IMR-90 (cell line): Measurements from ENCODE around the gene LRRC37A. TPM values are rescaled to one million over a fixed set of nuclear protein-coding genes. Genes with fewer than 3 reads are reported as not detected.
"Not testable (repeated sequence)": the region's sequence is repeated elsewhere in the genome, so short reads cannot be mapped to it uniquely, and the experiment has no call there.

Experiments used
- ATAC-seq: fragments of 200-7000 bp; cut with Tn5 transposase; 2 replicates; pipeline ENCODE4 v1.9.1; 2020; ENCODE audit warnings: low read depth, mild to moderate bottlenecking, moderate library complexity
- BruUV-seq: library from RNA; stranded (reverse); fragments of 400-500 nt; replicated peaks from 2 replicates; lab custom pipeline; 2021; lab: Mats Ljungman, UMichigan
- CTCF ChIA-PET: fragments of 300-600 bp; formaldehyde crosslinking; extraction: SDS; loops from one replicate; lab custom pipeline; 2021; ENCODE audit warnings: antibody characterized with exemption; lab: Yijun Ruan, JAX
- POLR2A ChIA-PET: fragments of 300-600 bp; sonication (Branson Sonifier 250); formaldehyde crosslinking; loops from one replicate; lab custom pipeline; 2022; ENCODE audit warnings: antibody characterized with exemption; ENCODE audit not compliant: unreplicated experiment; lab: Charles Lee
- DNase-seq: peaks from one replicate; pipeline ENCODE4 v3.0.0; 2013
- H2AFZ ChIP-seq: replicated peaks from 2 replicates; pipeline ENCODE3; 2013; ENCODE audit warnings: low read length, mild to moderate bottlenecking; ENCODE audit not compliant: poor library complexity
- H2AK5ac ChIP-seq: 2 replicates; pipeline ENCODE4 v1.6.1; 2013; ENCODE audit warnings: low read depth, low read length, inconsistent platforms
- H2AK9ac ChIP-seq: replicated peaks from 2 replicates; pipeline ENCODE3; 2013; ENCODE audit warnings: mild to moderate bottlenecking, low read depth, low read length, moderate library complexity; ENCODE audit not compliant: poor library complexity
- H2BK120ac ChIP-seq: 2 replicates; pipeline ENCODE4 v1.6.1; 2013; ENCODE audit warnings: low read depth, low read length, inconsistent platforms
- H2BK15ac ChIP-seq: 3 replicates; pipeline ENCODE4 v1.6.1; 2013; ENCODE audit warnings: low read depth, low read length, inconsistent platforms
- H2BK20ac ChIP-seq: 2 replicates; pipeline ENCODE4 v1.6.1; 2013; ENCODE audit warnings: low read depth, mild to moderate bottlenecking, inconsistent platforms, low read length, moderate library complexity
- H2BK5ac ChIP-seq: 2 replicates; pipeline ENCODE4 v1.6.1; 2013; ENCODE audit warnings: mild to moderate bottlenecking, low read depth, low read length, inconsistent platforms; ENCODE audit not compliant: poor library complexity, severe bottlenecking
- H3K14ac ChIP-seq: replicated peaks from 2 replicates; pipeline ENCODE4 v1.6.1; 2013; ENCODE audit warnings: low read depth, low read length, inconsistent platforms
- H3K18ac ChIP-seq: 2 replicates; pipeline ENCODE4 v1.6.1; 2013; ENCODE audit warnings: low read depth, low read length, control low read depth
- H3K23ac ChIP-seq: 2 replicates; pipeline ENCODE4 v1.6.1; 2013; ENCODE audit warnings: low read depth, low read length, inconsistent platforms
- H3K27ac ChIP-seq: 2 replicates; pipeline ENCODE4 v1.5.1; 2013; ENCODE audit warnings: mild to moderate bottlenecking, control low read depth, low read length; ENCODE audit not compliant: insufficient read depth
- H3K27me3 ChIP-seq: 2 replicates; pipeline ENCODE4 v1.6.1; 2013; ENCODE audit warnings: low read length; ENCODE audit not compliant: control insufficient read depth, insufficient read depth
- H3K36me3 ChIP-seq: 2 replicates; pipeline ENCODE4 v1.6.1; 2013; ENCODE audit warnings: low read length, mixed read lengths; ENCODE audit not compliant: control insufficient read depth, insufficient read depth
- H3K4ac ChIP-seq: 2 replicates; pipeline ENCODE4 v1.6.1; 2013; ENCODE audit warnings: low read depth, low read length, inconsistent platforms
- H3K4me1 ChIP-seq: 2 replicates; pipeline ENCODE4 v1.6.1; 2013; ENCODE audit warnings: low read length, mixed read lengths; ENCODE audit not compliant: control insufficient read depth, insufficient read depth
- H3K4me2 ChIP-seq: 2 replicates; pipeline ENCODE4 v1.6.1; 2013; ENCODE audit warnings: low read depth, mild to moderate bottlenecking, control low read depth, low read length, moderate library complexity
- H3K4me3 ChIP-seq: 2 replicates; pipeline ENCODE4 v1.5.1; 2013; ENCODE audit warnings: low read depth, mild to moderate bottlenecking, control low read depth, low read length, moderate library complexity; ENCODE audit not compliant: insufficient read depth
- H3K56ac ChIP-seq: 2 replicates; pipeline ENCODE4 v1.6.1; 2013; ENCODE audit warnings: low read length, inconsistent platforms; ENCODE audit not compliant: insufficient read depth; ENCODE audit errors: extremely low read depth
- H3K79me1 ChIP-seq, 2 experiments: 2 replicates each; pipeline ENCODE4 v1.6.1; 2013; ENCODE audit warnings: low read length in 2 of 2, inconsistent platforms in 1 of 2, low read depth in 1 of 2
- H3K9ac ChIP-seq: 2 replicates; pipeline ENCODE4 v1.6.1; 2013; ENCODE audit warnings: low read depth, low read length, control low read depth
- H3K9me1 ChIP-seq: 2 replicates; pipeline ENCODE4 v1.6.1; 2013; ENCODE audit warnings: low read length, inconsistent platforms; ENCODE audit not compliant: insufficient read depth
- H3K9me3 ChIP-seq: 2 replicates; pipeline ENCODE4 v1.6.1; 2013; ENCODE audit warnings: low read length; ENCODE audit not compliant: control insufficient read depth, insufficient read depth
- H4K20me1 ChIP-seq: 2 replicates; pipeline ENCODE4 v1.6.1; 2013; ENCODE audit warnings: low read length, inconsistent platforms; ENCODE audit not compliant: insufficient read depth
- H4K5ac ChIP-seq: 2 replicates; pipeline ENCODE4 v1.6.1; 2013; ENCODE audit warnings: mild to moderate bottlenecking, low read depth, low read length, control low read depth
- H4K8ac ChIP-seq, 2 experiments: 2 replicates each; pipeline ENCODE4 v1.6.1; 2013; ENCODE audit warnings: low read depth in 2 of 2, low read length in 2 of 2, control low read depth in 1 of 2, inconsistent platforms in 1 of 2
- H4K91ac ChIP-seq: 2 replicates; pipeline ENCODE4 v1.6.1; 2013; ENCODE audit warnings: low read depth, low read length, inconsistent platforms; ENCODE audit not compliant: insufficient read depth
- CTCF ChIP-seq: conservative IDR thresholded peaks from 2 replicates; pipeline ENCODE4 v1.5.1; 2012; ENCODE audit warnings: mild to moderate bottlenecking, low read depth, low read length, improper control_type of control experiment
- FOS ChIP-seq: fragments of 150-350 bp; IDR thresholded peaks from 2 replicates; pipeline ENCODE4 v1.6.1; 2016; ENCODE audit warnings: low read depth, low read length
- RAD21 ChIP-seq: IDR thresholded peaks from 2 replicates; pipeline ENCODE4 v1.6.1; 2012; ENCODE audit warnings: low read length, improper control_type of control experiment
- SMC3 ChIP-seq: fragments of 150-350 bp; IDR thresholded peaks from 2 replicates; pipeline ENCODE4 v1.6.1; 2016; ENCODE audit warnings: low read depth, mild to moderate bottlenecking, antibody characterized with exemption, low read length, moderate library complexity
- USF2 ChIP-seq: fragments of 150-350 bp; IDR thresholded peaks from 2 replicates; pipeline ENCODE4 v1.6.1; 2017; ENCODE audit warnings: mild to moderate bottlenecking, antibody characterized with exemption, low read length, low read depth
- WGBS, 2 experiments: methylation state at CpG; one replicate each; pipeline versions ENCODE4 v1.1.5 to v1.1.7; 2013; ENCODE audit warnings: missing lambda C conversion rate in 2 of 2; ENCODE audit not compliant: insufficient read length in 1 of 2; ENCODE audit errors: extremely low coverage in 2 of 2; 5-methylcytosine and 5-hydroxymethylcytosine counted together
- dilution Hi-C: fragments of 300-500 bp; cut with HindIII; formaldehyde crosslinking; loops from one replicate; pipeline ENCODE4 v1.14.3; 2018; ENCODE audit warnings: low sequenced_read_pairs; ENCODE audit not compliant: unreplicated experiment
- in situ Hi-C: fragments of 300-500 bp; cut with MboI; formaldehyde crosslinking; loops from 3 replicates; pipeline ENCODE4 v1.14.3; 2019; ENCODE audit warnings: low sequenced_read_pairs, inconsistent platforms, mixed read lengths
- intact Hi-C: fragments of 100-400 bp; cut with micrococcal nuclease; formaldehyde crosslinking; loops from 2 replicates; pipeline ENCODE4 v1.10.0; 2022
- polyA plus RNA-seq, 3 experiments: library from polyadenylated mRNA; depleted of rRNA; stranded (reverse); fragments of >200 nt; gene quantifications; 2 replicates each; pipeline ENCODE4 v1.2.3, GENCODE V29; 2012; ENCODE audit warnings: low replicate concordance in 1 of 3
- total RNA-seq: library from RNA; depleted of rRNA; stranded (reverse); fragments of >200 nt; gene quantifications from 2 replicates; pipeline ENCODE4 v1.2.3, GENCODE V29; 2012

The LRRC37A gene
- total and polyA plus RNA-seq, 2 of the 4 experiments (the other 2 are of a cell fraction): 0.72 to 0.91 TPM

GRCh38 chr17:46286764-46287221 is 8.1 kb upstream of the LRRC37A start:
- H3K9me1 ChIP-seq, H3K18ac ChIP-seq, H3K14ac ChIP-seq, H3K56ac ChIP-seq, H3K4me1 ChIP-seq, H2BK120ac ChIP-seq, POLR2A ChIA-PET, H3K9ac ChIP-seq, H2BK15ac ChIP-seq, H3K27me3 ChIP-seq, in situ Hi-C loops, H3K27ac ChIP-seq, H3K4ac ChIP-seq, H2AFZ ChIP-seq, H4K91ac ChIP-seq, H2BK20ac ChIP-seq, BruUV-seq, H4K5ac ChIP-seq, H3K23ac ChIP-seq, H3K4me3 ChIP-seq, H2AK9ac ChIP-seq, H2AK5ac ChIP-seq, H3K36me3 ChIP-seq, H3K9me3 ChIP-seq, H4K8ac ChIP-seq, H3K79me1 ChIP-seq, H4K20me1 ChIP-seq, dilution Hi-C loops: not testable (repeated sequence)
- peak; percentile 71 for DNase-seq
- peak overlapping the region; percentile 59 for H2BK5ac ChIP-seq
- ATAC-seq: peak; percentile 96
- TF ChIP-seq RAD21: peak; percentile 65
- TF ChIP-seq USF2: peak; percentile 47; the same call in 1 of the 2 replicates
- peak; percentile 55 for TF ChIP-seq CTCF
- peak; percentile 37 for TF ChIP-seq FOS
- peak; percentile 60 for TF ChIP-seq SMC3
- CTCF ChIA-PET: interaction anchor here (0.6 to 0.9 kb wide), 8 partner anchors 15 to 285 kb away, joined by 3 to 7 read pairs (median 4); partner anchors contain the start of gene KANSL1
- 0% methylated on average over 2 of the region's 3 CpGs; no CpG with 5 or more reads in 1 of the 2 experiments for WGBS, 2 experiments
- intact Hi-C loops: loop anchor here (10.0 kb wide), 1 partner anchor 282 kb away; no protein-coding TSS in a partner anchor
- peak overlapping the region; percentile 89; the same call in 1 of the 2 replicates for H3K4me2 ChIP-seq

GRCh38 chr17:46287587-46287986 is 7.3 kb upstream of the LRRC37A start:
- BruUV-seq, dilution Hi-C loops: not testable (repeated sequence)
- intact Hi-C loops: loop anchor here (10.0 kb wide), 1 partner anchor 283 kb away; no protein-coding TSS in a partner anchor

More at GRCh38 chr17:46287587-46287986, 7.3 kb upstream of the LRRC37A start:
- H3K4me3 ChIP-seq, DNase-seq, H2AFZ ChIP-seq, CTCF ChIA-PET, H3K79me1 ChIP-seq, H2AK5ac ChIP-seq, H3K4ac ChIP-seq, H4K20me1 ChIP-seq, H3K14ac ChIP-seq, H3K18ac ChIP-seq, H2BK20ac ChIP-seq, POLR2A ChIA-PET, H3K9ac ChIP-seq, H4K91ac ChIP-seq, H4K5ac ChIP-seq, H3K4me2 ChIP-seq, H2AK9ac ChIP-seq, in situ Hi-C loops, H3K36me3 ChIP-seq, H3K56ac ChIP-seq, H3K9me3 ChIP-seq, H2BK15ac ChIP-seq, H3K4me1 ChIP-seq, H3K27ac ChIP-seq, H2BK5ac ChIP-seq, H3K9me1 ChIP-seq, H4K8ac ChIP-seq, H2BK120ac ChIP-seq, H3K27me3 ChIP-seq, ATAC-seq, H3K23ac ChIP-seq: not testable (repeated sequence)
- WGBS, 2 experiments: 100% methylated on average over 3 of the region's 7 CpGs; no CpG with 5 or more reads in 1 of the 2 experiments
